Measurements from ENCODE around the gene DNAJC4. TPM values are rescaled to one million over a fixed set of nuclear protein-coding genes. Genes with fewer than 3 reads are reported as not detected.
A peak's percentile ranks its signal among the peaks of the same experiment; 100 is the strongest.

The DNAJC4 gene
- total and polyA plus RNA-seq, 9 of the 15 experiments (the other 6 are each of a cell fraction or from before 2014, with no cell fraction given), result 4.0 to 32.6 (median 19.9) TPM

DNA sequence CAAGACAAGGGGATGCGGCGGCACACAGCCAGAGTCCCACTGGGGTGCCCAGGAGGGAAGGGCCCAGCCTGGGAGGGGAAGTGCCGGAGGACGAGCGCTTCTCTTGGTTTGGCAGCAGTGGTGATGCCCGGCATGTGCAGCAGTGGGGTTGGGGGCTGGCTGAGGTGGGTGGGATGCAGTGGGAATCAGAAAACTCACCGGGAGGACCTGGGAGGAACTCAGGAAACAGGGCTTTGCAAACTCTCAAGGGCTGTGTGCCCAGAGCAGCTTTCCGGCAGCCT, 20.8 kb upstream of the DNAJC4 start:
- FAIRE-seq (no peak), DNase-seq (ENCODE audit: extremely low read depth in 1 of 4, low spot score in 3 of 4) (no peak), ATAC-seq (no peak)
- no peaks in the 10 kb centered on the region for H3K27me3 ChIP-seq (ENCODE audit: control insufficient read depth in 2 of 2, insufficient read depth in 2 of 2, low read length in 2 of 2)
- no peaks in the 10 kb centered on the region for H3K9me3 ChIP-seq (replicated peaks; ENCODE audit: control insufficient read depth, insufficient read depth, low read depth, low read length)
- intact Hi-C loops (cut with micrococcal nuclease) (loop anchor here (5.0 kb wide), 1 partner anchor 148 kb away; the partner anchor contains the start of gene RPS6KA4), in situ Hi-C loops (cut with MboI) (no loop called here)
- H3K9ac ChIP-seq (ENCODE audit: insufficient read depth in 1 of 2, low read depth in 2 of 2, low read length in 2 of 2), result peak overlapping the region; percentile 99 to 100; a peak in 3 of 4 replicates
- no TSS peak for BruUV-seq (replicated peaks)
- peaks cover 26 to 57% of the 10 kb centered on the region in 2 experiments for H3K4me1 ChIP-seq (replicated peaks in 1 of 2; ENCODE audit: control insufficient read depth in 2 of 2, insufficient read depth in 2 of 2, low read length in 2 of 2)
- H4K20me1 ChIP-seq (replicated peaks; ENCODE audit: control insufficient read depth, insufficient read depth, low read length), result no peaks in the 10 kb centered on the region
- no peak overlapping the region for H3K4me2 ChIP-seq (ENCODE audit: insufficient read depth, low read length)
- peaks cover 8% of the 10 kb centered on the region for H3K9me1 ChIP-seq (ENCODE audit: control insufficient read depth, insufficient read depth, low read length)
- 83% methylated on average over 1 of the region's 8 CpGs for WGBS (ENCODE audit: insufficient coverage, low coverage, missing lambda C conversion rate)
- POLR2A ChIA-PET, result interaction anchor here (4.6 to 7.8 kb wide), 3 partner anchors 9 to 24 kb away, joined by 29 to 77 read pairs (median 57); partner anchors contain the start of genes NUDT22, STIP1 and TRPT1
- H2AFZ ChIP-seq (ENCODE audit: low read depth, low read length), result no peak overlapping the region
- peaks cover 86% of the 10 kb centered on the region; the same call in 2 of the 3 replicates for H3K36me3 ChIP-seq (ENCODE audit: control insufficient read depth, insufficient read depth, low read length)
- no peak overlapping the region for H3K4me3 ChIP-seq
- H3K79me2 ChIP-seq (ENCODE audit: control insufficient read depth, insufficient read depth, low read length), result peaks cover 47% of the 10 kb centered on the region
- H3K27ac ChIP-seq (ENCODE audit: extremely low read depth, low read depth, low read length), result peak overlapping the region; percentile 100; the same call in 2 of the 3 replicates
- CTCF ChIA-PET (ENCODE audit: low intra/inter-chr PET ratio), result no interaction called here
- no peak for TF ChIP-seq SNIP1 (IDR thresholded peaks at IDR 0.05; ENCODE audit: low read depth)
- peak; percentile 31; the same call in 1 of the 2 replicates for TF ChIP-seq POLR2G (IDR thresholded peaks at IDR 0.05; ENCODE audit: low read depth, low read length)
- no peak for TF ChIP-seq RAD51 (IDR thresholded peaks at IDR 0.05; ENCODE audit: borderline replicate concordance, low read depth)
- TF ChIP-seq, protein P1, sequence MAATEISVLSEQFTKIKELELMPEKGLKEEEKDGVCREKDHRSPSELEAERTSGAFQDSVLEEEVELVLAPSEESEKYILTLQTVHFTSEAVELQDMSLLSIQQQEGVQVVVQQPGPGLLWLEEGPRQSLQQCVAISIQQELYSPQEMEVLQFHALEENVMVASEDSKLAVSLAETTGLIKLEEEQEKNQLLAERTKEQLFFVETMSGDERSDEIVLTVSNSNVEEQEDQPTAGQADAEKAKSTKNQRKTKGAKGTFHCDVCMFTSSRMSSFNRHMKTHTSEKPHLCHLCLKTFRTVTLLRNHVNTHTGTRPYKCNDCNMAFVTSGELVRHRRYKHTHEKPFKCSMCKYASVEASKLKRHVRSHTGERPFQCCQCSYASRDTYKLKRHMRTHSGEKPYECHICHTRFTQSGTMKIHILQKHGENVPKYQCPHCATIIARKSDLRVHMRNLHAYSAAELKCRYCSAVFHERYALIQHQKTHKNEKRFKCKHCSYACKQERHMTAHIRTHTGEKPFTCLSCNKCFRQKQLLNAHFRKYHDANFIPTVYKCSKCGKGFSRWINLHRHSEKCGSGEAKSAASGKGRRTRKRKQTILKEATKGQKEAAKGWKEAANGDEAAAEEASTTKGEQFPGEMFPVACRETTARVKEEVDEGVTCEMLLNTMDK (IDR thresholded peaks at IDR 0.05; ENCODE audit: borderline replicate concordance, insufficient read depth, low read depth, low read length, poor library complexity, severe bottlenecking), result no peak
- TF ChIP-seq PHB (CRISPR knock-in tag; IDR thresholded peaks at IDR 0.05), result no peak
- TF ChIP-seq, protein P2, sequence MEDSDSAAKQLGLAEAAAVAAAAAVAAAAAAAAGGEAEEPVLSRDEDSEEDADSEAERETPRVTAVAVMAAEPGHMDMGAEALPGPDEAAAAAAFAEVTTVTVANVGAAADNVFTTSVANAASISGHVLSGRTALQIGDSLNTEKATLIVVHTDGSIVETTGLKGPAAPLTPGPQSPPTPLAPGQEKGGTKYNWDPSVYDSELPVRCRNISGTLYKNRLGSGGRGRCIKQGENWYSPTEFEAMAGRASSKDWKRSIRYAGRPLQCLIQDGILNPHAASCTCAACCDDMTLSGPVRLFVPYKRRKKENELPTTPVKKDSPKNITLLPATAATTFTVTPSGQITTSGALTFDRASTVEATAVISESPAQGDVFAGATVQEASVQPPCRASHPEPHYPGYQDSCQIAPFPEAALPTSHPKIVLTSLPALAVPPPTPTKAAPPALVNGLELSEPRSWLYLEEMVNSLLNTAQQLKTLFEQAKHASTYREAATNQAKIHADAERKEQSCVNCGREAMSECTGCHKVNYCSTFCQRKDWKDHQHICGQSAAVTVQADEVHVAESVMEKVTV (CRISPR knock-in tag; IDR thresholded peaks at IDR 0.05), result no peak
- TF ChIP-seq, protein P3, sequence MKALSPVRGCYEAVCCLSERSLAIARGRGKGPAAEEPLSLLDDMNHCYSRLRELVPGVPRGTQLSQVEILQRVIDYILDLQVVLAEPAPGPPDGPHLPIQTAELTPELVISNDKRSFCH (CRISPR knock-in tag; IDR thresholded peaks at IDR 0.05), result no peak
- TF ChIP-seq, protein P3 (tag; IDR thresholded peaks at IDR 0.05), result no peak
- TF ChIP-seq SAFB2 (IDR thresholded peaks at IDR 0.05; ENCODE audit: borderline replicate concordance, low read depth, low read length, severe bottlenecking), result no peak
- peak; percentile 17; the same call in 1 of the 2 replicates for TF ChIP-seq RBFOX2 (IDR thresholded peaks at IDR 0.05; ENCODE audit: low read depth, low read length)
